Upper lobe of left lung (tissue), 6 donors: Measurements from ENCODE around the gene C5AR2. TPM values are rescaled to one million over a fixed set of nuclear protein-coding genes. Genes with fewer than 3 reads are reported as not detected.
A peak's percentile ranks its signal among the peaks of the same experiment; 100 is the strongest.
"Not testable (repeated sequence)": the region's sequence is repeated elsewhere in the genome, so short reads cannot be mapped to it uniquely, and the experiment has no call there.

Experiments
- ATAC-seq, 2 donors: fragments of 200-7000 bp; cut with Tn5 transposase; one replicate each; pipeline ENCODE4 v1.9.1; 2022; ENCODE audit warnings: mild to moderate bottlenecking in 2 of 2, moderate library complexity in 2 of 2; ENCODE audit not compliant: low FRiP score in 2 of 2
- DNase-seq, 2 donors: peaks; one replicate each; pipeline ENCODE4 v3.0.0-alpha.2; 2019 to 2020
- H3K27ac ChIP-seq, 4 donors: fragments of 200-600 bp; sonication (generic); one replicate each; pipeline ENCODE4 v1.5.1; 2016 to 2019
- H3K27me3 ChIP-seq, 4 donors: fragments of 200-600 bp; sonication (generic); one replicate each; pipeline ENCODE4 v1.5.1; 2017 to 2019
- H3K36me3 ChIP-seq, 4 donors: fragments of 200-600 bp; sonication (generic); one replicate each; pipeline ENCODE4 v1.5.1; 2016 to 2019
- H3K4me1 ChIP-seq, 4 donors: fragments of 200-600 bp; sonication (generic); one replicate each; pipeline ENCODE4 v1.5.1; 2018 to 2019
- H3K4me3 ChIP-seq, 4 donors: fragments of 200-600 bp; sonication (generic); one replicate each; pipeline ENCODE4 v1.5.1; 2017 to 2019; ENCODE audit warnings: mild to moderate bottlenecking in 2 of 4, moderate library complexity in 1 of 4
- H3K9me3 ChIP-seq, 4 donors: fragments of 200-600 bp; sonication (generic); one replicate each; pipeline ENCODE4 v1.5.1; 2018 to 2019
- EP300 ChIP-seq, 4 donors: sonication (generic); formaldehyde crosslinking; IDR thresholded peaks; one replicate each; pipeline ENCODE4 v1.5.1; 2017; ENCODE audit warnings: antibody characterized with exemption in 4 of 4, control low read depth in 2 of 4
- POLR2A ChIP-seq, 4 donors: fragments of 450-650 bp; IDR thresholded peaks; one replicate each; pipeline ENCODE4 v1.5.1; 2016 to 2017; ENCODE audit warnings: antibody characterized with exemption in 4 of 4, mild to moderate bottlenecking in 2 of 4
- POLR2AphosphoS5 ChIP-seq, 2 donors: sonication (generic); formaldehyde crosslinking; IDR thresholded peaks; one replicate each; pipeline ENCODE4 v1.5.1; 2017; ENCODE audit warnings: antibody characterized with exemption in 2 of 2
- WGBS, 2 donors: methylation state at CpG; one replicate each; pipeline ENCODE4 v1.1.5; 2017 to 2018; 5-methylcytosine and 5-hydroxymethylcytosine counted together
- total RNA-seq, 6 donors: library from RNA; depleted of rRNA in 4 of 6; stranded (reverse); fragments of >200 nt in 4 of 6; gene quantifications; one replicate each; pipeline versions ENCODE4 v1.1.0 to v1.2.1, GENCODE V29; 2016 to 2021
- TF ChIP-seq, protein P1 (sequence below), 6 experiments: fragments of 450-650 bp in 4 of 6; fragments of 200-600 bp in 2 of 6; sonication (generic) in 2 of 6; IDR thresholded peaks; one replicate each; pipeline ENCODE4 v1.5.1; 2016 to 2019; ENCODE audit warnings: antibody characterized with exemption in 6 of 6
- donor health status: DM: no; HTN: no; CAD: no; lungs with moderate emphysema.
- donor health status: DM: no; HTN: yes; CAD: no; lungs with severe emphysema.

The C5AR2 gene
- total RNA-seq, 6 donors from 2014 or later = 3.8 to 22.9 (median 10.0) TPM

DNA sequence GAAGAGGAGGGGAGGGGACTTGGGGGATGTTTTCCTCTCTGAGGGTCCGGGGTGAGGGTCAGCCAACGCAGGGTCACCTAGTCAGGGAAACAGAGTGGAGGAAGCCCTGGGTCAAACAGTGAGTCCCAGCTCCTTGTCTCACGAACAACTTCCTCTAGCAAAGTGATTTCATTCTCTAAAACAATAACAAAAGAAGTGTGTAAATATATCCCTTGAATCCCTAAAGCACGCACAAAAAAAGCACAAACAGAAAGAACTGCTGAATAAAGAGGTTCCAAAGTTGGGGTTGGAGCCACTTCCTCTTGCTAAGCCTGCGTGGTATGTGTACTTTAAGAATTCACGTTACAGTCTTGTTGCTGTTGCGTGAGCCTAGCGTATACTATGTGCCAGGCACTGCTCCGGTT lies 1.5 kb upstream of the C5AR2 start:
- TF ChIP-seq EP300 (IDR thresholded peaks at IDR 0.05) (peak in 1 of 4 donors; percentile 66), POLR2AphosphoS5 (IDR thresholded peaks at IDR 0.05) (peak in 1 of 2 donors; percentile 23), POLR2A (IDR thresholded peaks at IDR 0.05) (peak in 1 of 4 donors; percentile 54)
- TF ChIP-seq, protein P1, sequence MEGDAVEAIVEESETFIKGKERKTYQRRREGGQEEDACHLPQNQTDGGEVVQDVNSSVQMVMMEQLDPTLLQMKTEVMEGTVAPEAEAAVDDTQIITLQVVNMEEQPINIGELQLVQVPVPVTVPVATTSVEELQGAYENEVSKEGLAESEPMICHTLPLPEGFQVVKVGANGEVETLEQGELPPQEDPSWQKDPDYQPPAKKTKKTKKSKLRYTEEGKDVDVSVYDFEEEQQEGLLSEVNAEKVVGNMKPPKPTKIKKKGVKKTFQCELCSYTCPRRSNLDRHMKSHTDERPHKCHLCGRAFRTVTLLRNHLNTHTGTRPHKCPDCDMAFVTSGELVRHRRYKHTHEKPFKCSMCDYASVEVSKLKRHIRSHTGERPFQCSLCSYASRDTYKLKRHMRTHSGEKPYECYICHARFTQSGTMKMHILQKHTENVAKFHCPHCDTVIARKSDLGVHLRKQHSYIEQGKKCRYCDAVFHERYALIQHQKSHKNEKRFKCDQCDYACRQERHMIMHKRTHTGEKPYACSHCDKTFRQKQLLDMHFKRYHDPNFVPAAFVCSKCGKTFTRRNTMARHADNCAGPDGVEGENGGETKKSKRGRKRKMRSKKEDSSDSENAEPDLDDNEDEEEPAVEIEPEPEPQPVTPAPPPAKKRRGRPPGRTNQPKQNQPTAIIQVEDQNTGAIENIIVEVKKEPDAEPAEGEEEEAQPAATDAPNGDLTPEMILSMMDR (IDR thresholded peaks at IDR 0.05) = no peak
- Histone ChIP-seq H3K27me3 (no peaks in the 10 kb centered on the region), H3K36me3 (no peaks in the 10 kb centered on the region), H3K27ac (peak overlapping the region; percentile 82 to 86 (median 84)), H3K4me3 (peak overlapping the region in 2 of 4 donors; percentile 13 to 31), H3K4me1 (peaks cover 4 to 14% (median 5%) of the 10 kb centered on the region in 4 donors), H3K9me3 (no peaks in the 10 kb centered on the region)
- WGBS, 2 donors = 15 to 21% methylated on average over 9 of the region's 9 CpGs
- DNase-seq (no peak), ATAC-seq (peak; percentile 55 to 79)

DNA sequence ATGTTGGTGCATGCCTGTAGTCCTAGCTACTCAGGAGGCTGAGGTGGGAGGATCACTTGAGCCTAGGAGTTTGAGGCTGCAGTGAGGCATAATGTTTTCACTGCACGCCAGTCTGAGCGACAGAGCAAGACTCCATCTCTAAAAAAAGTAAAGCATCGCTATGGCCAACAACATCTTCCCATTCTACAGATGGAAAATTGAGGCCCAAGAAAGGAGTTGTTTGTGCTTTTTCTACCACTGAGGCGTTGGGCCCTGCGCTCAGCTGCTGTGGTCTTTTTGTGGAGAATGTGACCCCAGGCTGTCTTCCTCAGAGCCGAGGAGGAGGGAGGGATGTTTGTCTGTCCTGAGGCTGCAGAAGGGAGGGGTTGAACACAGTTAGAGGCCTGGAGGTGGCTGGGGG lies 485 bp upstream of the C5AR2 start:
- 90% methylated on average over 6 of the region's 6 CpGs for WGBS, 2 donors
- Histone ChIP-seq H3K4me3 (no peak overlapping the region), H3K36me3 (no peaks in the 10 kb centered on the region), H3K9me3 (no peaks in the 10 kb centered on the region), H3K4me1 (peaks cover 7 to 22% (median 11%) of the 10 kb centered on the region in 4 donors), H3K27ac (peak overlapping the region; percentile 82 to 86 (median 84)), H3K27me3 (no peaks in the 10 kb centered on the region)
- DNase-seq = no peak
- no peak for ATAC-seq
- TF ChIP-seq EP300 (IDR thresholded peaks at IDR 0.05) (no peak), POLR2AphosphoS5 (IDR thresholded peaks at IDR 0.05) (no peak), POLR2A (IDR thresholded peaks at IDR 0.05) (no peak)

DNA sequence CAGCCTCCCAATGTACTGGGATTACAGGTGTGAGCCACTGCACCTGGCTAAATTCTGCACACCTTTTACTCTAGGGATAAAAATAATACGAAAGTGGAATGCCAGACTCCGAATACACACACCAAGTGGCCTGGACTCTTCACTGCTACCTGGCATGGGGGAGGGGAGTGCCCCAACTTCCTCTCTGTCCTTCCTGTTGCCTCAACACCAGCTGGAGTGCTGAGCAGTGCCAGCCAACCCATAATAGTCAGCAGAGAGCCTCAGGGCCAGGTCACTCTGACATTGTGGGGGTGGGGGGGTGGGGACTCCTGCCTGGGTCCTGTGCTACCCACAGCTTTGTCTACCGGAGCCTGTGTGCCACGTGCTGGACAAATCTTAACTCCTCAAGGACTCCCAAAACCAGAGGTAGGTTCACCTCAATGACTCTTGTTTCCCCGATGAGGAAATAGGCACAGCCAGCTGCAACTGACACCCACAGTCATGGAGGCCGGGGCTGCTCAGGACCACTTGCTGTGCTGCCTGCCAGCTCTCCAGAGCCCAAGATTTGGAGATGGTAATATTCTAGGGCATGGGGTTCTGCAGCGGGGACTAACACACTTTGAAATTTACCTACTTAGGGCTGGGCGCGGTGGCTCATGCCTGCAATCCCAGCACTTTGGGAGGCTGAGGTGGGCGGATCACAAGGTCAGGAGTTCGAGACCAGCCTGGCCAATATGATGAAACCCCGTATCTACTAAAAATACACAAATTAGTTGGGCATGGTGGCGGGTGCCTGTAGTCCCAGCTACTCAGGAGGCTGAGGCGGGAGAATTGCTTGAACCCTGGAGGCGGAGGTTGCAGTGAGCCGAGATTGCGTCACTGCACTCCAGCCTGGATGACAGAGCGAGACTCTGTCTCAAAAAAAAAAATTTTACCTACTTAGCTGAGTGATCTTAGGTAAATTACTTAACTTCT lies 5.1 kb downstream of the C5AR2 start:
- peak; percentile 56 to 69 for TF ChIP-seq POLR2AphosphoS5 (IDR thresholded peaks at IDR 0.05)
- ATAC-seq = peak; percentile 67 to 91
- DNase-seq = peak in 1 of 2 donors; percentile 95
- H3K4me3 ChIP-seq = peak overlapping the region in 2 of 4 donors; percentile 18 to 35
- H3K27me3 ChIP-seq, H3K36me3 ChIP-seq, H3K9me3 ChIP-seq: not testable (repeated sequence)
- WGBS, 2 donors = 48 to 56% methylated on average over 16 to 17 of the region's 18 CpGs
- peaks cover 9 to 18% (median 13%) of the 10 kb centered on the region in 4 donors for H3K4me1 ChIP-seq
- peak overlapping the region; percentile 68 to 85 (median 76) for H3K27ac ChIP-seq

DNA sequence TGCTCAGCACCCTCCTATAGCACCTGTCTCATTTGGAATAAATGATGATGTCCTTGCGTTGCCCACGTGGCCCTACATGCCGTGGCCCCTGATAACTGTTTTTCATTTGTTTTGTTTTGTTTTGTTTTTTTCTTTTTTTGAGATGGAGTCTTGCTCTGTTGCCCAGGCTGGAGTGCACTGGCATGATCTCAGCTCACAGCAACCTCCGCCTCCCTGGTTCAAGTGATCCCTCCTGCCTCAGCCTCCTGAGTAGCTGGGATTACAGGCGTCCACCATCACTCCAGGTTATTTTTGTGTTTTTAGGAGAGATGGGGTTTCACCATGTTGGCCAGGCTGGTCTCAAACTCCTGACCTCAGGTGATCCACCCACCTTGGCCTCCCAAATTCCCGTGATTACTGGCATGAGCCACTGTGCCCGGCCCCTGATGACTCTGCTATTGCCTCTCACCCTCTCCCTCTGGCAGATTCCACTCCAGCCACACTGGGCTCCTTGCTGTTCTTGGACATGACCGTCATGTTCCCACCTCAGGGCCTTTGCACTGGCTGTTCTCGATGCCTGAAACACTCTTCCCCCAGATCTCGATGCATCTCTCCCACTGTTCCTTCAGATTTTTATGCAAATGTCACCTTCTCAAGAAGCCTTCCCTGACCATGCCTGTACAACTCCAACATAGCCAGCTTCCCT lies 7.4 kb downstream of the C5AR2 start:
- peaks cover 9 to 16% (median 13%) of the 10 kb centered on the region in 4 donors for H3K4me1 ChIP-seq
- DNase-seq = no peak
- peaks cover 0 to 10% (median 0%) of the 10 kb centered on the region in 4 donors for H3K36me3 ChIP-seq
- H3K4me3 ChIP-seq = no peak overlapping the region
- H3K27ac ChIP-seq = no peak overlapping the region
- H3K27me3 ChIP-seq = no peaks in the 10 kb centered on the region
- no peaks in the 10 kb centered on the region for H3K9me3 ChIP-seq
- TF ChIP-seq POLR2AphosphoS5 (IDR thresholded peaks at IDR 0.05) = no peak
- no peak for TF ChIP-seq EP300 (IDR thresholded peaks at IDR 0.05)
- TF ChIP-seq, protein P1 (IDR thresholded peaks at IDR 0.05) = no peak
- no peak for TF ChIP-seq POLR2A (IDR thresholded peaks at IDR 0.05)
- WGBS, 2 donors = 80 to 81% methylated on average over 10 of the region's 10 CpGs
- no peak for ATAC-seq

DNA sequence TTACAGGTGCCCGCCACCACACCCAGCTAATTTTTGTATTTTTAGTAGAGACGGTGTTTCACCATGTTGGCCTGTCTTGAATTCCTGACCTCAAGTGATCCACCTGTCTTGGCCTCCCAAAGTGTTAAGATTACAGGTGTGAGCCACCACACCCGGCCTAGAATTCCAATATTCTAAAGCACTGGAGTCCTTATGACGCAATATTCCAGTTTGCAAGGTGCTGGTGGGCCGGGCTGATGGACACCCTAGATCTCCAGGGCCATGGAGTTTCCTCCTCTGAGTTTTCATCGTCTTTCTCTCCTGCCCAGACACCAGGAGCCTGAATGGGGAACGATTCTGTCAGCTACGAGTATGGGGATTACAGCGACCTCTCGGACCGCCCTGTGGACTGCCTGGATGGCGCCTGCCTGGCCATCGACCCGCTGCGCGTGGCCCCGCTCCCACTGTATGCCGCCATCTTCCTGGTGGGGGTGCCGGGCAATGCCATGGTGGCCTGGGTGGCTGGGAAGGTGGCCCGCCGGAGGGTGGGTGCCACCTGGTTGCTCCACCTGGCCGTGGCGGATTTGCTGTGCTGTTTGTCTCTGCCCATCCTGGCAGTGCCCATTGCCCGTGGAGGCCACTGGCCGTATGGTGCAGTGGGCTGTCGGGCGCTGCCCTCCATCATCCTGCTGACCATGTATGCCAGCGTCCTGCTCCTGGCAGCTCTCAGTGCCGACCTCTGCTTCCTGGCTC lies 8.7 kb downstream of the C5AR2 start:
- TF ChIP-seq POLR2A (IDR thresholded peaks at IDR 0.05) (no peak), POLR2AphosphoS5 (IDR thresholded peaks at IDR 0.05) (no peak), EP300 (IDR thresholded peaks at IDR 0.05) (no peak)
- TF ChIP-seq, protein P1 (IDR thresholded peaks at IDR 0.05) = no peak
- no peak for DNase-seq
- Histone ChIP-seq H3K4me3 (no peak overlapping the region), H3K27me3 (no peaks in the 10 kb centered on the region), H3K9me3 (no peaks in the 10 kb centered on the region), H3K36me3 (peaks cover 0 to 10% (median 0%) of the 10 kb centered on the region in 4 donors), H3K27ac (no peak overlapping the region), H3K4me1 (peaks cover 7 to 16% (median 13%) of the 10 kb centered on the region in 4 donors)
- ATAC-seq = no peak
- 93 to 96% methylated on average over 7 to 15 of the region's 29 CpGs for WGBS, 2 donors
